ENCODE results near the gene TBC1D8B. TPM values are rescaled to one million over a fixed set of nuclear protein-coding genes. Genes with fewer than 3 reads are reported as not detected.

TBC1D8B gene
- total and polyA plus RNA-seq, 2 of the 8 experiments (the other 6 are each of a cell fraction or from before 2014, with no cell fraction given), result 0.91 to 8.4 TPM

DNA sequence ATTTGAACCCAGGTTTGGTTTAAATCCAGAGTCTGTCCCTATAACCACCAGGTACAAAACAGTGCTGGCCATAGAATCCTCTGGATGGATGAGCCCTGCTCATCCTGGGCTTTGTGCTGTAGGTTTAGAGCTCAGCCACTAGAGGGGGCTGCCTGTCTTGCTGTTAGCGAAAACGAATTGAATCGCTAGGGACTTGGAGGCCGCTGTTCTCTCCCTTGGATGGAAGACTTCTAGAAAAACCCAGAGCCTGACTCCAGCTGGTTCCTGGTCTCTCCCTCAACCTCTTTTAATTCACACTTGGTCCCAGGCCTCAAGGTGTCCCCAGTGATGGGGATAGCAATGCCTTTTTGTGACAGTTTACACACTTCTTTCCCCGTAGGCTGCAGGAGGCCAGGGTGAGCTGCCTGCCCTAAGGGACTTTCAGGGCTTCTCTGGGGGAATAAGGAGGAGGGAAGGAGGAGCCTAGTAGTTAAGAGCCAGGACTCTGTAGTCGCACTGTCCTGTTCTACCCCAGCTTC lies 92.0 kb downstream of the TBC1D8B start (continued):
- no peak for TF ChIP-seq SRF (IDR thresholded peaks at IDR 0.05; ENCODE audit: low read depth, low read length)
- no peak for TF ChIP-seq POLR2A (IDR thresholded peaks at IDR 0.05; ENCODE audit: control extremely low read depth in 1 of 2, low read depth in 2 of 2, low read length in 2 of 2)
- TF ChIP-seq, protein P1, sequence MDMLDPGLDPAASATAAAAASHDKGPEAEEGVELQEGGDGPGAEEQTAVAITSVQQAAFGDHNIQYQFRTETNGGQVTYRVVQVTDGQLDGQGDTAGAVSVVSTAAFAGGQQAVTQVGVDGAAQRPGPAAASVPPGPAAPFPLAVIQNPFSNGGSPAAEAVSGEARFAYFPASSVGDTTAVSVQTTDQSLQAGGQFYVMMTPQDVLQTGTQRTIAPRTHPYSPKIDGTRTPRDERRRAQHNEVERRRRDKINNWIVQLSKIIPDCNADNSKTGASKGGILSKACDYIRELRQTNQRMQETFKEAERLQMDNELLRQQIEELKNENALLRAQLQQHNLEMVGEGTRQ (IDR thresholded peaks at IDR 0.05; ENCODE audit: low read length), result no peak
- TF ChIP-seq CHD1 (IDR thresholded peaks at IDR 0.05; ENCODE audit: low read depth, low read length), result no peak
- no peak for TF ChIP-seq BRCA1 (IDR thresholded peaks at IDR 0.05; ENCODE audit: low read depth, low read length)
- TF ChIP-seq SUZ12 (IDR thresholded peaks at IDR 0.05; ENCODE audit: low read length), result no peak

All from H1 (cell line).